GM10847 (cell line): Measurements from ENCODE around the gene DENND5B.

Experiments
- POLR2A ChIP-seq: IDR thresholded peaks from 2 replicates; pipeline ENCODE4 v1.6.1; 2011; ENCODE audit not compliant: insufficient read length; ENCODE audit errors: extremely low read depth

The DENND5B gene

DNA sequence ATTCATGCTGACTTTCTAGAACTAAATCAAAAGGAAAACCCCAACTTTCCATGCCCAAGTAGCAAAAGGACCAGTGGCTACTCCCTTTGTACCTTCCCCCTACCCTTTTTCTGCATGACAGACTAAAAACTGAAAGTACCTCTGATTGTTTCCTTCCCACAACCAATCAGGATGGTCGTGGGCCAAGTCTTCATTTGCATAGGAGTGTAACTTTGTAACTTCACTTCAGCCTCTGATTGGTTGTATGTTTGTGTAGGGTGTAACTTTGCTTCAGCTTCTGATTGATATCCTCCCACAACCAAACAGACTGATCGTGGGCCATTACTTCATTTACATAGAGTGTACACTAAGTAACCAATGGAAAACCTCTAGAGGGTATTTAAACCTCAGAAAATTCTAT lies 96.5 kb downstream of the DENND5B start:
- TF ChIP-seq POLR2A, result no peak

DNA sequence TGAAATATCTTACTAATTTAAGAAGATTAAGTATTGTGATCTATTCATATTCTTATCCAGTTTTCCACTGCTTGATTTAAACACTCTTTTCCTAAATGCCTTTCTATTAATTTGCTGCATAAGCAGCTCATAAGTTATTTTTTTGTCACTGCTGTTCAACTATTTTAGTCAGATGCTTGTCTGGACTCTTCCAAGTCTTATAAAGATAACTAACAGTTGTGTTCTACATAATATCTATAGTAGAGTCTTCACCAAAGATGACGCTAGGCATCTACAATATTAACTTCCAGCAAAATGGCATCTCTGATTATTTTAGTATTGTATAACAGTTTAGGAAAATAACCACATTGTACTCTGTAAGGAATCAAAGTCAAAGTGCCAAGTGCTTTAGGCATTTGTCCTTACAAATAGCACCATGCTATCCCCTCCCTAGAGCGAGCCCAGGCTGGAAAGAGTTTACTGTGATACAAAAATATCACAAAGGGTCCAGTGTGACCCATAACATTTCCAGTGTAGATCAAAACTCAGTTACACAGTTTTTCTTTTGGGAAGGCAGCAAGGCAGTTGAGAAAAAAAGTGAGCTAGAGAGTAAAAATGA lies 98.2 kb downstream of the DENND5B start:
- no peak for TF ChIP-seq POLR2A

- TF ChIP-seq POLR2A, result no peak
These were observed 98.9 kb downstream of the DENND5B start for GRCh38 chr12:31491841-31492598.

DNA sequence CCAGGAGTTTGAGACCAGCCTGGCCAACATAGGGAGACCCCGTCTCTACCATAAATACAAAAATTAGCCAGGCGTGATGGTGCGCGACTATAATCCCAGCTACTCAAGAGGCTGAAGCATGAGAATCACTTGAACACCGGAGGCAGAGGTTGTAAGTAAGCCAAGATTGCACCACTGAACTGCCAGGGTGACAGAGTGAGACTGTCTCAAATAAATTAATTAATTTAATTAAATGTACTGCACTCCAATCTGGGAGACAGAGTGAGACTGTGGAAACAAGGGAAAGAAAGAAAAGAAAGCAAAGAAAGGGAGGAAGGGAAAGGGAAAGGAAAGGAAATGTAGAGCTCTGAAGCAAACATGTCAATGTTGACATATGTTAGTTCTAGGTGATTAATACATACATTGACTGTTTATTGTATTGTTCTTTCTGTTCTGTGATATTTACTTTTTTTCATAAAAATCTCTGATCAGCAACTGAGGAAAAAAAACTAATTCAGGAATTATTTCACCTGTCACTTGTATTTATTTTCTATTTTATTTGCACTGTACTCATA lies 99.6 kb downstream of the DENND5B start:
- TF ChIP-seq POLR2A, result no peak

DNA sequence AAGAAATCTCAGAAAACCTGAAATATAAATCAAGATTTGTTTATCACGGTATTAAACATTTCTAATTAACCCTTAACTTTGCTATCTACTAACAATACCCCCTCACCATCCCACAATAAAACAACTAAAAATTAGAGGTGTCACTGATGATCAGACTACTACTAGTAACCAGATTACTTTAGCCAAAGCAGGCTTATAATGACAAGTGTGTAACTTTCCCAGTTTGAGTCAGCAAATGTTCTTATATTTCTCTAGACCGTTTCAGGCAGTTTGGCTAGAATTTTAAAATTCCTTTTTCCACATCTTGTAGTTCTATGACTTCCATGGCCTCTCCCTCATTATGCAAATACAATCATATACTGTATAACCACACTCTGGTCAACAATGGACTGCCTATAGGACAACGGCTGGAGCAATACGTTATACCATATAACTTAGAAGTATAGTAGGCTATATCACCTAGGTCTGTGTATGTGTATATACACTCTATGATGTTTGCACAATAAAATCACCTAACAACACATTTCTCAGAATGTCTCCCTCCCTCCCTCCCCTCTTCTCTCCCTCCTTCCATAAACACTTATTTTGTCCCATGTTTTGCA lies 102.1 kb downstream of the DENND5B start:
- no peak for TF ChIP-seq POLR2A

DNA sequence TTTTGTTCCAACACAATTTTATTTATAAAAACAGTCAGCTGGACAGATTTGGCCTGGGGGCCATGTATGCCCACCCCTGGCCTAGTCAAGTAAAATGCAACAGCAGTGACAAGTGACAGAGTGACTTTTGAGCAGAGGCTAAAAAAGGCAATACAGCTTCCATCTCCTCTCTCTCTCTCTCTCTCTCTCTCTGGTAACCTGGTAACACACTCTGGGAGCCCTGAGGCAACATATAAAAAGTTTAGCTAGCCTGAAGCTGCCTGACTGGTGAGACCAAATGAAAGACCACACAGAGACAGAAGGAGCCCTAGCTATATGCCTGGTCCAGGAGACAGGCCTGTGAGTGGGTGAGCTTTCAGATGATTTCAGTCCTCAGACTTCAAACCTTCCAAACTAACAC lies 105.4 kb downstream of the DENND5B start:
- TF ChIP-seq POLR2A, result no peak

DNA sequence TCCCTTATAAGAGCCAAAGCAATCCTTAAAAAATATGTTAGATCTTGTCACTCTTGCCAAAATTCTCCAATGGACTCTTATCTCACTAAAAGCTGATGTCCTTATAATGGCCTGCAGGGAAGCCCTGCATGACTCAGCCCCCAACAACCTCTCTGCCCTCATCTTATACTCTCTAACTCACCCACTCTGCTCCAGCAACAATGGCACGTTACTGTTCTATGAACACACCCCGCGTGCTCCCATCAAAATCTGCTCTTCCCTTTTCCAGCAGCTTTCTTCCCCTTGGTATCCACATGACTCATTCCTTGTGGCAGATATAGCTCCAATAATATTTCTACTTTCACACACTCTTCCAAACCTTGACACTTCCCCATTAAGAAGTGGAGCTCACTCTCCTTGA lies 108.1 kb downstream of the DENND5B start:
- no peak for TF ChIP-seq POLR2A

GRCh38 chr12:31481415-31481814 lies 109.5 kb downstream of the DENND5B start:
- TF ChIP-seq POLR2A, result no peak

DNA sequence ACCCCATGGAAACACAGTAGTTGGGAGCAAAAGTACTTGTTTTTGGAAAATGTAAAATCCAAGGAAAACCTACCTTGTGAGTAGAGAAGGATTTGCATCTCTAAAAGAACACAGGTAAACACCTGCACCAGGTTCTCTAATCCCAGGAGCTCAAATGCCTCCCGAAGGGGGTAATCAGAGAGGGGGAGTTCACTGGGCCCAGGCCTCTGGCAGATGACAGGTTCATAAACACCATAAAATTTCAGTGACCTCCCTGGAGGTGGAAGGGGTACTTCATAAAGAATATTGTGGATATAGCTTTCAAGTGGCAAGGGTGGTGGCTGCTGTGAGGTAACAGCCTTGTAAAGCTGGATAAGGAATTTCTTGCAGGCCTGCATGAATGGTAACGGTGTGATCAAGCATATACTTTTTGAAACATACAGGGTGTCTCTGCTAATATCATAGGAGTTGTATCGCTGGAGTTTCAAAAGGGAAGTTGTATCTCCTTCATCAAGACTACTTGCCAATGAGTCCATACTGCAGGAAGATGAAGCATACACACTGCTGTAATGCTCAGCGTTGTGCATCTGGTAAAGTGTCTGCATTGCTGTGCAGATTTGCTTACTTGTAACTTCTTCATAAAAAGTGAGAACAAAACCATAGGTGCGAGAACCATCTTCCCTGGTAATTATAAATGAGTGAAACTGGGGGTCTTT lies 111.3 kb downstream of the DENND5B start:
- TF ChIP-seq POLR2A, result no peak

DNA sequence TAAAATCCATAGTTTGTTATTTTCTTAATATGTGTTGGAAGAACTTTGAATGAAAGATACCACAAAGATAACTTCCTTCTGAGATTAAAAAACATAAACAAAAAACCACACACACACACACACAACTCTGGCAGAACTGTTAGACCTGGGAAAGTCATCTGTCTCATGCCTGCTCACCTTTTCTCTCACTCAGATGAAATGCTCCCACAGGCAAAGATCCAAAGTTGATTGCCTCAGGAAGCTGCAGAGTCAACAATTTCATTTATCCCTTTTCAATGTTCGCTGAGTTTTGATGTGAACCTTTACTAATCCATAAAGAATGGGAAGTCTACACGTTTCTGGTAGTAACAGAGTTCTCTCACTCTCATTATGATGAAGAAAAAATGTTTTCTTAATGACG lies 112.0 kb downstream of the DENND5B start:
- no peak for TF ChIP-seq POLR2A

GRCh38 chr12:31478425-31478824 lies 112.5 kb downstream of the DENND5B start:
- TF ChIP-seq POLR2A, result no peak

GRCh38 chr12:31477687-31478086 lies 113.2 kb downstream of the DENND5B start:
- TF ChIP-seq POLR2A, result no peak

DNA sequence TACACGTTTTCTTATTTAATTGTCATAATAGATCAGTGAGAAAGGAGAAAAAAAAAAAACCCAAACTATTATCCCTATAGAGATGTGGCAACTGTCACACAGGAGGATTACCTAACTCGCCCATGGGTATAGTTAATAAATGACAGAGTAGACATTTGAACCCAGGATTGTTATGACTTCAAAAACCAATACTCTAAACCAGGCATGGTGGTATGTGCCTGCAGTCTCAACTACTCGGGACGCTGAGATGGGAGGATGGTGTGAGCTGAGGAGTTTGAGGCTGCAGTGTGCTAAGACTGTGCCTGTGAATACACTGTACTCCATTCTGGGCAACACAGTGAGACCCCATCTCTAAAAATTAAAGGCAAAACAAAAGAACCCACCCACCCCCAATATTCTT lies 114.5 kb downstream of the DENND5B start:
- no peak for TF ChIP-seq POLR2A

GRCh38 chr12:31474751-31475150 lies 116.2 kb downstream of the DENND5B start:
- TF ChIP-seq POLR2A, result no peak

DNA sequence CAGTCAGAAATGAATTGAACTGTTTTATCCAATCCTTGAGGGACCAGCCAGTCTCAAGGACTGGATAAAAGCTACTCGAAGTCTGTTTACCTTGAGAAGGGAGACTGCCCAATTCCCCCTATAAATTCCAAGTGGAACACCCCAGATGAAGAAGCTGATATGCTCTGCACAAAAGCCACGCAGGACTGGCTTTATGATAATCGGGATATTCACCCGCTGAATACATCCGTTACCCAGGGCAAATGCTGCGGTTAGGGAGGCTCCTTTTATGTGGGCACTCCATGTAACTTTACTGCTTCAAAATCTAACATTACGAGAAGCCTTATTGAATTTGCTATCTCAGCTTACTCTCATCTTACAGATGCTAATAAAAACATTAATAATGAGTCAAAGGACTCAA lies 119.1 kb downstream of the DENND5B start:
- no peak for TF ChIP-seq POLR2A

DNA sequence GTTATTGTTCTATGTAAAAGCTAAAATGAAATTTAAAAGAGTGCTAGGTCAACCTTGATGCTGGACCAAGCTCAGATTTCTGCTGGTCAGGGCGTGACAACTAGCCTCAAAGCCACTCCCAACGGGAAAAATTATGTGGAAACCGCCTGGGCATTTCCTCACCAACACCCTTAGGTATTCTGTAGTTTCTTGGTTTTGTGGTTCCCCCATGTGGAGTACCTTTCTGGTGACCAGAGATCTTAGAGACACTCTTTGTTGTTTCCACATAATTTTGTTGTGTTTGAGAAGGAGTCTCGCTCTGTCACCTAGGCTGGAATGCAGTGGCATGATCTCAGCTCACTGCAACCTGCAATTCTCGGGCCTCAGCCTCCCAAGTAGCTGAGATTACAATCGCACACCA lies 119.9 kb downstream of the DENND5B start:
- TF ChIP-seq POLR2A, result no peak
